ENCODE results near the gene IPCEF1. TPM values are rescaled to one million over a fixed set of nuclear protein-coding genes. Genes with fewer than 3 reads are reported as not detected.

IPCEF1 gene
- polyA plus RNA-seq, 2 of the 4 experiments (the other 2 are of a cell fraction): 0.01 TPM; not detected in 1

DNA sequence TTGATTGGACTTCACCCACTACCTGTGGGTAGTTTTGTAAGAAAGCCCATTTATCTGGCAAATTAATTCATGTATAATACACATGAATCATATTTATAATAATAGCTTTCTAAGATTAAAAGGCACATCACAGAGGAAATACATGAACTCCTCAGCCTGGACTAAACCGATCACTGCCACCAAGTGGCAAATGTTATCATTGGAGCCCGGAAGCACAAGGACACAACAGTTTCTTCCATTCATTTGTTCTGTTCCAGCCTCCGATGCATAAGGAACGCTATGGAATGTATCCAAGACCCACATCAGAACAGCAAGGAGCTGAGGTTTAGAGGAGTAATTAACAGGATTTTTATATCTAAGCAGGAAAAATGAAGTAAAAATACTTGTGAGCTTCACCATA lies 13.9 kb upstream of the IPCEF1 start:
- H3K4me3 ChIP-seq: no peak overlapping the region
- FAIRE-seq (no peak), ATAC-seq (peak; percentile 74 to 79; a peak in 5 of 6 replicates), DNase-seq (ENCODE audit: low read depth in 1 of 2, low spot score in 1 of 2) (peak in 1 of 2 experiments; percentile 39)
- ChIA-PET CTCF (interaction anchor here (0.5 to 1.9 kb wide), 8 partner anchors 41 to 217 kb away, joined by 3 to 5 read pairs (median 4); no protein-coding TSS in a partner anchor), POLR2A (no interaction called here)
- peak overlapping the region; percentile 46; the same call in 2 of the 3 replicates for H3K4me2 ChIP-seq
- no peaks in the 10 kb centered on the region for H3K9me3 ChIP-seq
- TF ChIP-seq EP300 (IDR thresholded peaks at IDR 0.05) (no peak), POLR2A (IDR thresholded peaks at IDR 0.05; ENCODE audit: low read length) (no peak), HOXB5 (CRISPR knock-in tag; IDR thresholded peaks at IDR 0.05) (no peak), RAD21 (conservative IDR thresholded peaks at IDR 0.05 in 1 of 2, IDR thresholded peaks at IDR 0.05 in 1 of 2) (peak; percentile 24 to 45; a peak in 2 of 5 replicates)
- TF ChIP-seq, protein P1, sequence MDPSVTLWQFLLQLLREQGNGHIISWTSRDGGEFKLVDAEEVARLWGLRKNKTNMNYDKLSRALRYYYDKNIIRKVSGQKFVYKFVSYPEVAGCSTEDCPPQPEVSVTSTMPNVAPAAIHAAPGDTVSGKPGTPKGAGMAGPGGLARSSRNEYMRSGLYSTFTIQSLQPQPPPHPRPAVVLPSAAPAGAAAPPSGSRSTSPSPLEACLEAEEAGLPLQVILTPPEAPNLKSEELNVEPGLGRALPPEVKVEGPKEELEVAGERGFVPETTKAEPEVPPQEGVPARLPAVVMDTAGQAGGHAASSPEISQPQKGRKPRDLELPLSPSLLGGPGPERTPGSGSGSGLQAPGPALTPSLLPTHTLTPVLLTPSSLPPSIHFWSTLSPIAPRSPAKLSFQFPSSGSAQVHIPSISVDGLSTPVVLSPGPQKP (IDR thresholded peaks at IDR 0.05; ENCODE audit: low read depth, low read length): no peak
- TF ChIP-seq, protein P2, sequence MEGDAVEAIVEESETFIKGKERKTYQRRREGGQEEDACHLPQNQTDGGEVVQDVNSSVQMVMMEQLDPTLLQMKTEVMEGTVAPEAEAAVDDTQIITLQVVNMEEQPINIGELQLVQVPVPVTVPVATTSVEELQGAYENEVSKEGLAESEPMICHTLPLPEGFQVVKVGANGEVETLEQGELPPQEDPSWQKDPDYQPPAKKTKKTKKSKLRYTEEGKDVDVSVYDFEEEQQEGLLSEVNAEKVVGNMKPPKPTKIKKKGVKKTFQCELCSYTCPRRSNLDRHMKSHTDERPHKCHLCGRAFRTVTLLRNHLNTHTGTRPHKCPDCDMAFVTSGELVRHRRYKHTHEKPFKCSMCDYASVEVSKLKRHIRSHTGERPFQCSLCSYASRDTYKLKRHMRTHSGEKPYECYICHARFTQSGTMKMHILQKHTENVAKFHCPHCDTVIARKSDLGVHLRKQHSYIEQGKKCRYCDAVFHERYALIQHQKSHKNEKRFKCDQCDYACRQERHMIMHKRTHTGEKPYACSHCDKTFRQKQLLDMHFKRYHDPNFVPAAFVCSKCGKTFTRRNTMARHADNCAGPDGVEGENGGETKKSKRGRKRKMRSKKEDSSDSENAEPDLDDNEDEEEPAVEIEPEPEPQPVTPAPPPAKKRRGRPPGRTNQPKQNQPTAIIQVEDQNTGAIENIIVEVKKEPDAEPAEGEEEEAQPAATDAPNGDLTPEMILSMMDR (IDR thresholded peaks at IDR 0.05): peak; percentile 25; the same call in 2 of the 3 replicates
- 12% methylated on average over 4 of the region's 4 CpGs for WGBS (ENCODE audit: missing lambda C conversion rate)
- no peak overlapping the region for H3K27ac ChIP-seq
- no peaks in the 10 kb centered on the region for H3K4me1 ChIP-seq

DNA sequence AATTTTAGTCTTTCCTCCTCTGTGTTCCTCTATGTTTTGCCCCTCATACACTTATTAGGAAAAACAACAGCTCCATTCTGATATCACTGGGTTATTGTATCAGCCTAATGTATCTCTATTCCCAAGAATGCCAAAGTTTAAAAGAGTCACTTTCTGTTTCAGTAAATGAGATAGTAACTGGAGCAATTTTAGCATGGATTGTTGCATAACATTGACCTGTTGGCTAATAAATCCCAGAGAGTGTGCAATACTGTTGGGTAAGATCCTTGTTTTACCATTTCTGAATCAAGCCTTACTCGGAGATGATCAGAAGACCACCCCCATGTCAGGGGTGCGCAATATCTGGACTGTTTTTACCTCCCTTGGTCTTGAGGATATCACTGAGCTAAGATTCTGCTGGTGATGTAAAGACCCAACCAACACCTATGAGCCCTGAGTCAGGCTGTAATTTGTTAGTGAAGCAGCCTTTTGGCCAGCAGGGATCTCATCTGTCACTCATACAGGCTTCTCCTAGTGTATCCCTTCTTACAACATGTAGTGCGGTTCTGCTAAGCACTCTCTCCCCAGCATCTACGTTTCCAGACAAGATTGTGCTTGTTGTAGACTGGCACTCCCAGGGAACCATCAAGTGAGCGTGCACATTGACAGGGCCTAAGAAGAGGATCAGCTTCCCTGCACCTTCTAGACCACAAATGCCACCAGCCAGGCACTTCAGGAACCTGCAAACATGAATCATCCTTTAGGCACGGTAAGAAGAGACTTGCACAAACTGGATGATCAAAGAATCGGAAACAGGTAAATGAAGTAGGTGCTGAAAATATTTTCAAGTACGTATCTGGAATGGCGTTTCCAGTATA lies 11.5 kb upstream of the IPCEF1 start:
- H3K4me2 ChIP-seq: no peak overlapping the region
- no peaks in the 10 kb centered on the region for H3K4me1 ChIP-seq
- FAIRE-seq (no peak), ATAC-seq (no peak), DNase-seq (ENCODE audit: low read depth in 1 of 2, low spot score in 1 of 2) (no peak)
- 80% methylated on average over 9 of the region's 9 CpGs for WGBS (ENCODE audit: missing lambda C conversion rate)
- H3K4me3 ChIP-seq: no peak overlapping the region
- TF ChIP-seq RCOR1 (IDR thresholded peaks at IDR 0.05; ENCODE audit: low read depth, low read length): no peak
- TF ChIP-seq NFE2L2 (conservative IDR thresholded peaks at IDR 0.05; ENCODE audit: low read length): no peak
- TF ChIP-seq EHF (CRISPR knock-in tag; IDR thresholded peaks at IDR 0.05): no peak
- no peak for TF ChIP-seq HEYL (CRISPR knock-in tag; IDR thresholded peaks at IDR 0.05)
- TF ChIP-seq E2F6 (IDR thresholded peaks at IDR 0.05; ENCODE audit: borderline replicate concordance, low read depth): no peak
- TF ChIP-seq POLR2AphosphoS2 (conservative IDR thresholded peaks at IDR 0.05; ENCODE audit: low read length): no peak
- no peak for TF ChIP-seq SMC3 (IDR thresholded peaks at IDR 0.05)
- TF ChIP-seq GATA3 (IDR thresholded peaks at IDR 0.05; ENCODE audit: borderline replicate concordance): no peak
- no peak for TF ChIP-seq TP53 (CRISPR knock-in tag; IDR thresholded peaks at IDR 0.05)
- no peak for TF ChIP-seq CBX2 (IDR thresholded peaks at IDR 0.05; ENCODE audit: borderline replicate concordance, low read depth)
- TF ChIP-seq ATOH8 (CRISPR knock-in tag; IDR thresholded peaks at IDR 0.05; ENCODE audit: low read depth): no peak
- no peak for TF ChIP-seq ESRRA (IDR thresholded peaks at IDR 0.05; ENCODE audit: borderline replicate concordance, low read length)
- TF ChIP-seq CHD4 (IDR thresholded peaks at IDR 0.05; ENCODE audit: borderline replicate concordance): no peak
- TF ChIP-seq, protein P3, sequence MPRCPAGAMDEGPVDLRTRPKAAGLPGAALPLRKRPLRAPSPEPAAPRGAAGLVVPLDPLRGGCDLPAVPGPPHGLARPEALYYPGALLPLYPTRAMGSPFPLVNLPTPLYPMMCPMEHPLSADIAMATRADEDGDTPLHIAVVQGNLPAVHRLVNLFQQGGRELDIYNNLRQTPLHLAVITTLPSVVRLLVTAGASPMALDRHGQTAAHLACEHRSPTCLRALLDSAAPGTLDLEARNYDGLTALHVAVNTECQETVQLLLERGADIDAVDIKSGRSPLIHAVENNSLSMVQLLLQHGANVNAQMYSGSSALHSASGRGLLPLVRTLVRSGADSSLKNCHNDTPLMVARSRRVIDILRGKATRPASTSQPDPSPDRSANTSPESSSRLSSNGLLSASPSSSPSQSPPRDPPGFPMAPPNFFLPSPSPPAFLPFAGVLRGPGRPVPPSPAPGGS (IDR thresholded peaks at IDR 0.05): no peak
- no peak for TF ChIP-seq MAX (IDR thresholded peaks at IDR 0.05)
- no peak for TF ChIP-seq EP300 (IDR thresholded peaks at IDR 0.05)
- no peak for TF ChIP-seq RFX5 (IDR thresholded peaks at IDR 0.05)
- no peak for TF ChIP-seq NR3C1 (IDR thresholded peaks at IDR 0.05)
- TF ChIP-seq, protein P1 (IDR thresholded peaks at IDR 0.05; ENCODE audit: low read depth, low read length): no peak
- TF ChIP-seq BHLHE40 (IDR thresholded peaks at IDR 0.05; ENCODE audit: low read depth, low read length): no peak
- POLR2A ChIA-PET: no interaction called here
- H3K9me3 ChIP-seq: no peaks in the 10 kb centered on the region
- CTCF ChIA-PET: no interaction called here
- H3K27ac ChIP-seq: no peak overlapping the region
